Measurements from ENCODE around the gene POP5.

Gene POP5

GRCh38 chr12:120579179-120579578, 2.0 kb downstream of the POP5 start:
- POLR2A ChIA-PET = interaction anchor here (0.6 kb wide), 1 partner anchor 24 kb away, joined by 3 read pairs; no protein-coding TSS in a partner anchor
- Histone ChIP-seq H3K36me3 (ENCODE audit: control insufficient read depth in 2 of 2, insufficient read depth in 1 of 2, low read length in 2 of 2) (peaks cover 21 to 60% of the 10 kb centered on the region in 2 experiments), H3K27ac (ENCODE audit: extremely low read depth, low read depth, low read length) (no peak overlapping the region), H3K4me3 (ENCODE audit: low read depth, low read length) (no peak overlapping the region), H3K9me3 (ENCODE audit: control insufficient read depth, insufficient read depth, low read depth, low read length) (no peaks in the 10 kb centered on the region), H3K4me1 (ENCODE audit: control insufficient read depth, insufficient read depth, low read length) (no peaks in the 10 kb centered on the region)
- TF ChIP-seq ZNF555 (tag by site-specific recombination; conservative IDR thresholded peaks at IDR 0.05) (no peak), GLIS1 (tag by site-specific recombination; IDR thresholded peaks at IDR 0.05) (no peak), ZNF521 (tag by site-specific recombination; IDR thresholded peaks at IDR 0.05) (no peak), ZNF280D (tag by site-specific recombination; IDR thresholded peaks at IDR 0.05) (no peak), SCRT2 (tag by site-specific recombination; IDR thresholded peaks at IDR 0.05) (peak; percentile 98), YY1 (tag by site-specific recombination; IDR thresholded peaks at IDR 0.05) (no peak), ZNF645 (tag by site-specific recombination; IDR thresholded peaks at IDR 0.05) (no peak), SCRT1 (tag by site-specific recombination; IDR thresholded peaks at IDR 0.05; ENCODE audit: borderline replicate concordance) (peak; percentile 99), ZNF600 (tag by site-specific recombination; IDR thresholded peaks at IDR 0.05) (0 out of 2 replicates have a peak, but pooled peaks have one; percentile 13), REST (tag by site-specific recombination; IDR thresholded peaks at IDR 0.05) (no peak), EGR2 (tag by site-specific recombination; IDR thresholded peaks at IDR 0.05; ENCODE audit: low read depth) (no peak), HOXD13 (CRISPR knock-in tag; IDR thresholded peaks at IDR 0.05; ENCODE audit: borderline replicate concordance) (0 out of 2 replicates have a peak, but pooled peaks have one; percentile 11), ZNF561 (tag by site-specific recombination; IDR thresholded peaks at IDR 0.05; ENCODE audit: borderline replicate concordance) (no peak), INSM2 (tag by site-specific recombination; IDR thresholded peaks at IDR 0.05) (no peak), ZNF324 (tag by site-specific recombination; IDR thresholded peaks at IDR 0.05) (no peak), ZNF654 (tag by site-specific recombination; IDR thresholded peaks at IDR 0.05; ENCODE audit: low read depth) (no peak), ZNF24 (tag by site-specific recombination; IDR thresholded peaks at IDR 0.05) (no peak), ZNF311 (tag by site-specific recombination; IDR thresholded peaks at IDR 0.05; ENCODE audit: borderline replicate concordance) (no peak), OSR2 (tag by site-specific recombination; IDR thresholded peaks at IDR 0.05) (peak; percentile 50; the same call in 1 of the 2 replicates), ZBTB17 (tag by site-specific recombination; IDR thresholded peaks at IDR 0.05) (peak; percentile 69)
- CTCF ChIA-PET = interaction anchor here (0.5 to 0.7 kb wide), 4 partner anchors 36 to 488 kb away, joined by 3 to 4 read pairs (median 4); no protein-coding TSS in a partner anchor
